ENCODE measurements around the gene ACVR1B.

The ACVR1B gene

DNA sequence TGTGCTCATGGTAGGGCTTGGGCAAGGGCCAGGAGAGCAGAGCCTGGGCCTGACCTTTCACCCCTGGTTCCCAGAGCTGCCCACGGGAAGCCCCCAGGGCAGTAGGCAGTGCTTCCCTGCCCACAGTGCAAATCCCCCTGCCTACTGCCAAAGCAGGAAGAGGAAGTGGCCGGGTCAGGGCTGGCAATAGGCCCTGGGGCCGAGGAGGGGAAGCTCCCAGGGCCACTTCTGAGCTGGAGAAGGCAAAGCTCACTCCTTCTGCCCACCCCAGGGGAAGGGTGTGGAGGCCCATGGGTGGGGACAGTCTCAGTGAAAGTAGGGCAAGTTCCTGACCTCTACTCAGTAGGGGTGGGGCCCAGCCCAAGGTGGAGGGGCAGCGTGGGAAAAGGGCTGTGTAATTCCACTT is 94.3 kb downstream of the ACVR1B start:
- no peak for DNase-seq (ENCODE audit: low spot score)

Measured in activated CD4-positive, alpha-beta T cell treated with anti-CD3 and anti-CD28 coated beads, Interleukin-2, Interleukin-4, amounts not matched to agents 100 ng/mL and 50 ng/mL, durations not matched to agents 16 hours and 8 hours (primary cell).